Activated T-cell treated with anti-CD3 and anti-CD28 coated beads, Interleukin-2, amount 50 U/mL, for 24 hours (primary cell): ENCODE results near the gene SYTL1.
"Not testable (repeated sequence)": the region's sequence is repeated elsewhere in the genome, so short reads cannot be mapped to it uniquely, and the experiment has no call there.

Experiments
- DNase-seq: peaks from one replicate; pipeline ENCODE4 v3.0.0-alpha.2; 2020
- H3K27ac Mint-ChIP-seq: 2 replicates; pipeline ENCODE4 v1.8.0; 2020; ENCODE audit warnings: mild to moderate bottlenecking, mixed read lengths
- H3K27me3 Mint-ChIP-seq: 2 replicates; pipeline ENCODE4 v1.8.0; 2020; ENCODE audit warnings: mixed read lengths
- H3K36me3 Mint-ChIP-seq: 2 replicates; pipeline ENCODE4 v1.8.0; 2020; ENCODE audit warnings: low read depth, mixed read lengths
- H3K4me1 Mint-ChIP-seq: 2 replicates; pipeline ENCODE4 v1.8.0; 2020; ENCODE audit warnings: low read depth, mixed read lengths
- H3K4me3 Mint-ChIP-seq: 2 replicates; pipeline ENCODE4 v1.8.0; 2020; ENCODE audit warnings: mild to moderate bottlenecking, moderate library complexity, mixed read lengths
- H3K9me3 Mint-ChIP-seq: 2 replicates; pipeline ENCODE4 v1.8.0; 2020; ENCODE audit warnings: mixed read lengths

SYTL1 gene

GRCh38 chr1:27372808-27373690 lies 31.2 kb downstream of the SYTL1 start:
- no peaks in the 10 kb centered on the region for H3K9me3 Mint-ChIP-seq

GRCh38 chr1:27374362-27375086 lies 32.7 kb downstream of the SYTL1 start, which contains the start of gene FCN3:
FCN3 (minus strand) TSS chr1:27374824; CDS start chr1:27374818, 6 bp downstream.
- Mint-ChIP-seq H3K27ac (no peak within 1 kb of the TSS), H3K27me3 (no peaks in the 10 kb centered on the region), H3K9me3 (no peaks in the 10 kb centered on the region), H3K4me1 (peaks cover 2% of the 10 kb centered on the region), H3K4me3 (no peak within 1 kb of the TSS), H3K36me3 (no peaks in the 10 kb centered on the region)
- DNase-seq: no peak

More at GRCh38 chr1:27372808-27373690, 31.2 kb downstream of the SYTL1 start:
- no peaks in the 10 kb centered on the region for H3K27me3 Mint-ChIP-seq
- no peak for DNase-seq
- H3K36me3 Mint-ChIP-seq: no peaks in the 10 kb centered on the region
- H3K4me3 Mint-ChIP-seq: no peak overlapping the region
- H3K4me1 Mint-ChIP-seq: peaks cover 6% of the 10 kb centered on the region
- no peak overlapping the region for H3K27ac Mint-ChIP-seq

GRCh38 chr1:27377760-27378495 lies 36.1 kb downstream of the SYTL1 start:
- Mint-ChIP-seq H3K4me1 (no peaks in the 10 kb centered on the region), H3K36me3 (no peaks in the 10 kb centered on the region), H3K27me3 (no peaks in the 10 kb centered on the region), H3K4me3 (no peak overlapping the region), H3K9me3 (no peaks in the 10 kb centered on the region), H3K27ac (no peak overlapping the region)
- no peak for DNase-seq

- Mint-ChIP-seq H3K4me3 (no peak overlapping the region), H3K36me3 (no peaks in the 10 kb centered on the region), H3K9me3 (no peaks in the 10 kb centered on the region), H3K27me3 (no peaks in the 10 kb centered on the region), H3K4me1 (no peaks in the 10 kb centered on the region), H3K27ac (no peak overlapping the region)
- no peak for DNase-seq
Measured at GRCh38 chr1:27379564-27380122, 37.8 kb downstream of the SYTL1 start.

- H3K9me3 Mint-ChIP-seq: no peaks in the 10 kb centered on the region
- DNase-seq: no peak
- no peak overlapping the region for H3K4me3 Mint-ChIP-seq
- no peaks in the 10 kb centered on the region for H3K27me3 Mint-ChIP-seq
- H3K4me1 Mint-ChIP-seq: no peaks in the 10 kb centered on the region
- no peaks in the 10 kb centered on the region for H3K36me3 Mint-ChIP-seq
- no peak overlapping the region for H3K27ac Mint-ChIP-seq
Measured at GRCh38 chr1:27380224-27380623, 38.4 kb downstream of the SYTL1 start.

- H3K27me3 Mint-ChIP-seq: no peaks in the 10 kb centered on the region
- H3K4me1 Mint-ChIP-seq: no peaks in the 10 kb centered on the region
- H3K36me3 Mint-ChIP-seq: no peaks in the 10 kb centered on the region
- peak overlapping the region; percentile 32 for H3K27ac Mint-ChIP-seq
- H3K4me3 Mint-ChIP-seq: no peak overlapping the region
- no peaks in the 10 kb centered on the region for H3K9me3 Mint-ChIP-seq
- no peak for DNase-seq
Measured at GRCh38 chr1:27380766-27381733, 39.2 kb downstream of the SYTL1 start.

- Mint-ChIP-seq H3K9me3 (no peaks in the 10 kb centered on the region), H3K36me3 (no peaks in the 10 kb centered on the region), H3K27ac (no peak overlapping the region)
Measured at GRCh38 chr1:27381969-27382762, 40.3 kb downstream of the SYTL1 start.

GRCh38 chr1:27383039-27383605 lies 41.3 kb downstream of the SYTL1 start, which contains the start of gene CD164L2:
CD164L2 (minus strand) TSS chr1:27383333; CDS start chr1:27383239, 94 bp downstream.
- Mint-ChIP-seq H3K4me1 (no peaks in the 10 kb centered on the region), H3K27me3 (no peaks in the 10 kb centered on the region), H3K9me3 (no peaks in the 10 kb centered on the region), H3K4me3 (no peak within 1 kb of the TSS), H3K27ac (no peak within 1 kb of the TSS), H3K36me3 (no peaks in the 10 kb centered on the region)
- DNase-seq: peak; percentile 66

More at GRCh38 chr1:27381969-27382762, 40.3 kb downstream of the SYTL1 start:
- H3K4me3 Mint-ChIP-seq: no peak overlapping the region
- H3K4me1 Mint-ChIP-seq: no peaks in the 10 kb centered on the region
- H3K27me3 Mint-ChIP-seq: no peaks in the 10 kb centered on the region
- DNase-seq: no peak

- DNase-seq: no peak
- Mint-ChIP-seq H3K36me3 (no peaks in the 10 kb centered on the region), H3K27me3 (no peaks in the 10 kb centered on the region), H3K4me3 (no peak overlapping the region), H3K9me3 (no peaks in the 10 kb centered on the region), H3K4me1 (no peaks in the 10 kb centered on the region), H3K27ac (no peak overlapping the region)
Measured at GRCh38 chr1:27383661-27384060, 41.8 kb downstream of the SYTL1 start.

GRCh38 chr1:27384797-27385196 lies 43.0 kb downstream of the SYTL1 start:
- H3K36me3 Mint-ChIP-seq, H3K4me3 Mint-ChIP-seq, H3K4me1 Mint-ChIP-seq, DNase-seq, H3K27me3 Mint-ChIP-seq, H3K9me3 Mint-ChIP-seq, H3K27ac Mint-ChIP-seq: not testable (repeated sequence)

- DNase-seq: peak; percentile 82
- H3K4me3 Mint-ChIP-seq: no peak overlapping the region
- no peaks in the 10 kb centered on the region for H3K9me3 Mint-ChIP-seq
- H3K4me1 Mint-ChIP-seq: peaks cover 16% of the 10 kb centered on the region
- H3K36me3 Mint-ChIP-seq: peaks cover 3% of the 10 kb centered on the region
- no peak overlapping the region for H3K27ac Mint-ChIP-seq
- H3K27me3 Mint-ChIP-seq: no peaks in the 10 kb centered on the region
Measured at GRCh38 chr1:27388337-27389005, 46.6 kb downstream of the SYTL1 start.

GRCh38 chr1:27391511-27392095 lies 49.8 kb downstream of the SYTL1 start:
- H3K9me3 Mint-ChIP-seq: no peaks in the 10 kb centered on the region
- peaks cover 22% of the 10 kb centered on the region for H3K4me1 Mint-ChIP-seq
- H3K27ac Mint-ChIP-seq: peak overlapping the region; percentile 95
- DNase-seq: peak; percentile 51
- H3K4me3 Mint-ChIP-seq: peak overlapping the region; percentile 86
- no peaks in the 10 kb centered on the region for H3K27me3 Mint-ChIP-seq
- H3K36me3 Mint-ChIP-seq: peaks cover 3% of the 10 kb centered on the region
